Measurements from ENCODE around the gene TGM1. TPM values are rescaled to one million over a fixed set of nuclear protein-coding genes. Genes with fewer than 3 reads are reported as not detected.

TGM1 gene
- total RNA-seq, 1 experiment from 2014 or later, result 3.2 TPM

DNA sequence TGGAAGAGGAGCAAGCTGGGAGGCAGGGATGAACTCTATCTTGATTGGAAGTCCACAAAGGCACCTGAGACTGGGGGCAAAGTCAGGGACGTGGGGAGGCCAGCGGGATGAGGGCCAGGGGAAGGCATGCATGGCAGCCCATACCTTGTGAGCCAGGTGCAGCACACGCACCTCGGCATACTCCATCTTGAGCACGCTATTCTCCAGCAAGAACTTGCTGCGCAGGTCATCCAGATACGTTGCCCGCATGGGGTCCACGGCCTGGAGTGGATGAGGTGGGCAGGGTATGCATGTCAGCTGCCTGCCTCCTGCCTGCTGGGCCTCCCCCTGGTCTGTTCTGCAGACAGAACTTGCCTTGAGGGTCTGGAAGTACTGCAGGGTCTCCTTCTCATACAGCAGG is 4.5 kb upstream of the TGM1 start:
- no peaks in the 10 kb centered on the region for H3K9me2 ChIP-seq (replicated peaks; ENCODE audit: low read length)
- no peaks in the 10 kb centered on the region for H4K20me1 ChIP-seq (ENCODE audit: low read length)
- H3K27me3 ChIP-seq (ENCODE audit: low read length), result no peaks in the 10 kb centered on the region
- H3K9ac ChIP-seq (ENCODE audit: low read length), result no peak overlapping the region
- H3F3A ChIP-seq (ENCODE audit: low read length, unreplicated experiment), result no peaks in the 10 kb centered on the region
- ATAC-seq (no peak), DNase-seq (no peak)
- H3K4me3 ChIP-seq (ENCODE audit: low read length), result no peak overlapping the region
- no peaks in the 10 kb centered on the region for H3K9me3 ChIP-seq (ENCODE audit: low read length)
- intact Hi-C loops (cut with micrococcal nuclease), result no loop called here
- no peak overlapping the region for H2AFZ ChIP-seq (ENCODE audit: low read length)
- ChIA-PET CTCF (no interaction called here), POLR2A (ENCODE audit: unreplicated experiment) (no interaction called here)
- TF ChIP-seq, protein P1, sequence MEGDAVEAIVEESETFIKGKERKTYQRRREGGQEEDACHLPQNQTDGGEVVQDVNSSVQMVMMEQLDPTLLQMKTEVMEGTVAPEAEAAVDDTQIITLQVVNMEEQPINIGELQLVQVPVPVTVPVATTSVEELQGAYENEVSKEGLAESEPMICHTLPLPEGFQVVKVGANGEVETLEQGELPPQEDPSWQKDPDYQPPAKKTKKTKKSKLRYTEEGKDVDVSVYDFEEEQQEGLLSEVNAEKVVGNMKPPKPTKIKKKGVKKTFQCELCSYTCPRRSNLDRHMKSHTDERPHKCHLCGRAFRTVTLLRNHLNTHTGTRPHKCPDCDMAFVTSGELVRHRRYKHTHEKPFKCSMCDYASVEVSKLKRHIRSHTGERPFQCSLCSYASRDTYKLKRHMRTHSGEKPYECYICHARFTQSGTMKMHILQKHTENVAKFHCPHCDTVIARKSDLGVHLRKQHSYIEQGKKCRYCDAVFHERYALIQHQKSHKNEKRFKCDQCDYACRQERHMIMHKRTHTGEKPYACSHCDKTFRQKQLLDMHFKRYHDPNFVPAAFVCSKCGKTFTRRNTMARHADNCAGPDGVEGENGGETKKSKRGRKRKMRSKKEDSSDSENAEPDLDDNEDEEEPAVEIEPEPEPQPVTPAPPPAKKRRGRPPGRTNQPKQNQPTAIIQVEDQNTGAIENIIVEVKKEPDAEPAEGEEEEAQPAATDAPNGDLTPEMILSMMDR (conservative IDR thresholded peaks at IDR 0.05; ENCODE audit: low read depth, low read length), result no peak
- TF ChIP-seq EZH2 (IDR thresholded peaks at IDR 0.05; ENCODE audit: low read length, unreplicated experiment), result no peak
- TF ChIP-seq EZH2phosphoT487 (IDR thresholded peaks at IDR 0.05; ENCODE audit: borderline replicate concordance, low read length), result no peak
- H3K27ac ChIP-seq (ENCODE audit: low read length), result no peak overlapping the region
- H3K36me3 ChIP-seq (ENCODE audit: low read depth, low read length), result no peaks in the 10 kb centered on the region
- BruUV-seq (replicated peaks), result no TSS peak
- peaks cover 11% of the 10 kb centered on the region for H3K4me1 ChIP-seq (ENCODE audit: insufficient read depth, low read length)
- H3K4me2 ChIP-seq (ENCODE audit: low read length), result no peak overlapping the region
- no peaks in the 10 kb centered on the region for H3K79me2 ChIP-seq (ENCODE audit: low read length)

DNA sequence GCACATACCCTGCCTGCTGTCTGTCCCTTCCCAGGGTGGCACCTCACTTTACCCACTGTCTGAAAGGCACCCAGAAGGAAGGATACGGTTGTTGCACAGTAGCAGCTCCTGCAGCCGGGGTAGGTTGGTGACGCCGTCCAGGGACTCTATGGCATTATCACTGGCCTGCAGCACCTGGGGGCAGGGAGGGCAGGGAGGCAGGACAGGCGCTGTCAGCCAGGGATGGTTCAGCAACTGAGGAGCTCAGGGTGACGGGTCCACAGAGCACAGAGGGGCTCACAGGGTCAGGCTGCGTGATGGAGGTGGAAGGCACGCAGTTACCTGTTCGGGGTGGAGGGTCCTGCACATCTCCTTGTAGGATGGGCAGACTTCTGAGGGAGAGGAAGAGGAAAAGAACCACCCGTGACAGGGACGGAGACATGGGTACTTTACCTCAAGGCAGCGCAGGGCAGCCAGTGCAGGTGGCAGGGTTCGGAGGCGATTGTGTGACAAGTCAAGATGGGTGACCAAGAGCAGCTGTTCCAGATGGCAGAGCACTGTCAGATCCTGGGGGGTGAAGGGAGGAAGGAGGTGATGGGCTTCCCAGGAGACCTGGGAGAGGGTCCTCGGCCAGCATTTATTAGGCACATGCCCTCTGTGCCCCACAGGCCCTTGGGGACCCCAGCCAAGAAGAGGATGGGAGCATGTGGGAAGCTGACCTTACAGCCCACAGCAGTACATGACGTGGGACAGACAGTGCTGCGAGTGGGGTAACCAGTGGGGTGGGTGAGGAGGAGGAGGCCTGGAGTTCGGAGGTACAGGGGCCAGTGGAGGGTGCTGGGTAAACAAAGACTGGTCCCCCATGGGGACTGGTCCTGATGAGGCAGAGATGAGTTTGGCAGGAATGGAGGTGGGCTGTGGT is 3.6 kb upstream of the TGM1 start:
- intact Hi-C loops (cut with micrococcal nuclease), result no loop called here
- H4K20me1 ChIP-seq (ENCODE audit: low read length), result no peaks in the 10 kb centered on the region
- H3K79me2 ChIP-seq (ENCODE audit: low read length), result no peaks in the 10 kb centered on the region
- no peaks in the 10 kb centered on the region for H3K27me3 ChIP-seq (ENCODE audit: low read length)
- no peak overlapping the region for H2AFZ ChIP-seq (ENCODE audit: low read length)
- ChIA-PET CTCF (no interaction called here), POLR2A (ENCODE audit: unreplicated experiment) (no interaction called here)
- H3F3A ChIP-seq (ENCODE audit: low read length, unreplicated experiment), result no peaks in the 10 kb centered on the region
- H3K27ac ChIP-seq (ENCODE audit: low read length), result no peak overlapping the region
- peaks cover 6% of the 10 kb centered on the region for H3K4me1 ChIP-seq (ENCODE audit: insufficient read depth, low read length)
- no peaks in the 10 kb centered on the region for H3K36me3 ChIP-seq (ENCODE audit: low read depth, low read length)
- no peak overlapping the region for H3K4me2 ChIP-seq (ENCODE audit: low read length)
- DNase-seq, result no peak
- H3K4me3 ChIP-seq (ENCODE audit: low read length), result no peak overlapping the region
- no peaks in the 10 kb centered on the region for H3K9me3 ChIP-seq (ENCODE audit: low read length)
- no TSS peak for BruUV-seq (replicated peaks)
- no peaks in the 10 kb centered on the region for H3K9me2 ChIP-seq (replicated peaks; ENCODE audit: low read length)
- H3K9ac ChIP-seq (ENCODE audit: low read length), result no peak overlapping the region
- TF ChIP-seq EZH2phosphoT487 (IDR thresholded peaks at IDR 0.05; ENCODE audit: borderline replicate concordance, low read length) (no peak), EZH2 (IDR thresholded peaks at IDR 0.05; ENCODE audit: low read length, unreplicated experiment) (no peak)
- TF ChIP-seq, protein P1 (conservative IDR thresholded peaks at IDR 0.05; ENCODE audit: low read depth, low read length), result no peak
- no peak for ATAC-seq

DNA sequence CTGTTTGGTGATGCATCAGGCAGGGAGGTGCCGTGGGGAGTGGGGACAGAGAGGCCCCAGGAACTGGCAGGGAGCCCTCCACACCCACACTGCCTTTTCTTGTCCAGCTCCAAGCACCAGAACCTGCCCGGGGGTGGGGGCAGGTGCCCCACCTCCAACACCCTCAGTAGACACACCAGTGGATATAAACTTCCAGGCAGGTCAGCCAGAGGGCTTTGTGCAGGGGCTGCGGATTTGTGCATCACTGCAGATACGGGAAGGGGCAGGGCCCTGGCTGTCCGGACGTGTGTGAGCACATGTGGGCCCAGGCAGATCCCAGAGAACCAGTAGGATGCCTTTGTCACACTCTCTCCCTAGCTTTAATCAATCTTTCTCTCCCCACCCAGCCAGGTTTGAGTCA is 1.3 kb upstream of the TGM1 start:
- Histone ChIP-seq H3K4me1 (ENCODE audit: insufficient read depth, low read length) (peaks cover 3% of the 10 kb centered on the region; the same call in 1 of the 2 replicates), H3K27ac (ENCODE audit: low read length) (no peak overlapping the region), H3K9ac (ENCODE audit: low read length) (no peak overlapping the region), H3F3A (ENCODE audit: low read length, unreplicated experiment) (no peaks in the 10 kb centered on the region), H3K4me2 (ENCODE audit: low read length) (no peak overlapping the region), H3K79me2 (ENCODE audit: low read length) (no peaks in the 10 kb centered on the region), H3K9me3 (ENCODE audit: low read length) (no peaks in the 10 kb centered on the region), H3K9me2 (replicated peaks; ENCODE audit: low read length) (no peaks in the 10 kb centered on the region), H3K27me3 (ENCODE audit: low read length) (no peaks in the 10 kb centered on the region), H4K20me1 (ENCODE audit: low read length) (no peaks in the 10 kb centered on the region), H3K4me3 (ENCODE audit: low read length) (no peak overlapping the region), H3K36me3 (ENCODE audit: low read depth, low read length) (no peaks in the 10 kb centered on the region), H2AFZ (ENCODE audit: low read length) (no peak overlapping the region)
- intact Hi-C loops (cut with micrococcal nuclease), result no loop called here
- ChIA-PET CTCF (no interaction called here), POLR2A (ENCODE audit: unreplicated experiment) (no interaction called here)
- TF ChIP-seq EZH2 (IDR thresholded peaks at IDR 0.05; ENCODE audit: low read length, unreplicated experiment) (no peak), EZH2phosphoT487 (IDR thresholded peaks at IDR 0.05; ENCODE audit: borderline replicate concordance, low read length) (no peak)
- TF ChIP-seq, protein P1 (conservative IDR thresholded peaks at IDR 0.05; ENCODE audit: low read depth, low read length), result no peak
- no peak for DNase-seq
- no peak for ATAC-seq
- BruUV-seq (replicated peaks), result no TSS peak
